Gastrocnemius medialis (tissue), 4 donors: ENCODE data around the gene TIGD4.

Experiments used
- CTCF ChIP-seq, 5 experiments: fragments of 450-650 bp in 3 of 5; fragments of 200-600 bp in 2 of 5; sonication (generic) in 2 of 5; IDR thresholded peaks in 4 of 5; conservative IDR thresholded peaks in 1 of 5; 1 replicate in 4 of 5; 2 replicates in 1 of 5; pipeline ENCODE4 v1.5.1; 2016 to 2019; ENCODE audit warnings: antibody characterized with exemption in 5 of 5, mild to moderate bottlenecking in 3 of 5, moderate library complexity in 3 of 5
- POLR2A ChIP-seq, 2 donors: fragments of 450-650 bp; IDR thresholded peaks; one replicate each; pipeline ENCODE4 v1.6.1; 2017; ENCODE audit warnings: antibody characterized with exemption in 2 of 2, mild to moderate bottlenecking in 2 of 2, moderate library complexity in 2 of 2

- no peak for TF ChIP-seq POLR2A (IDR thresholded peaks at IDR 0.05)
- TF ChIP-seq CTCF (IDR thresholded peaks at IDR 0.05 in 4 of 5, conservative IDR thresholded peaks at IDR 0.05 in 1 of 5) = no peak
Observed at GRCh38 chr4:152738827-152739226, 40.7 kb downstream of the TIGD4 start.
